Measurements from ENCODE around the gene RNPEPL1. TPM values are rescaled to one million over a fixed set of nuclear protein-coding genes. Genes with fewer than 3 reads are reported as not detected.

Gene RNPEPL1
- total RNA-seq, 2 experiments from 2014 or later: 39.1 to 40.5 TPM

DNA sequence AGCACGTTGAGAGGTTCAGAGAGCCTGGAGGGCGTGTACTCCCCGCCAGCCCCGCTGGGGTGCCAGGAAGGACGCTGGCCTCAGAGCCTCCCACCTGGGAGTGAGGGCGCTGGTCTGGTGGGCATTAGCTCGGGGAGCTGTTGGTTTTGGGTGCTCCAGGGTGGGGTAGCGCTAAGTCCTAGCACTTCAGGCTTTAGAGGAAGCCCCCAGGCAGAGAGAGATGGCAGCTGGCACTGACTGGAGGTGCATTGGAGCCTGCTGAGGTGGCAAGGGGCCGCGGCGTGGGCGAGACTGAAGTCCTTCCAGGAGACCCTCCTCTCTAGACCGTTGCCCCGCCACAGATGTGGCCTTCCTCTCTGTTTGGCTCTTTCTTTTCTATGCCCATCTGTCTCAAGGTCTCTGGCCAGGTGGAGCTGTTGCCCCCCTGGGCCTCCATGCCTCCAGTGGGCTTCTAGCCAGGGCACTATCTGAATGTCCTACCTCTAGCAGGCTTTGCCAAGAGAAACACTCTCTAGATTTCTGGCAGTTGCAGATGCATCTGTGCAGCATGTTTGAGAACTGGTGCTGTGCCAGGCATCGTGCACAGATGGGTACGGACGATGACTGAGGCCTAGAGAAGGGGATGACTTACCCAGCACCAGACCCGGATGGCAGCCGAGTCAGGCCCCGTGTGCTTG, 24.9 kb downstream of the RNPEPL1 start:
- peaks cover 11% of the 10 kb centered on the region for H3K4me1 Mint-ChIP-seq (ENCODE audit: low read depth)
- ATAC-seq (no peak), DNase-seq (no peak)
- no peaks in the 10 kb centered on the region for H3K27me3 Mint-ChIP-seq
- ChIA-PET POLR2A (interaction anchor here (1.1 kb wide), 1 partner anchor 28 kb away, joined by 3 read pairs; no protein-coding TSS in a partner anchor), CTCF (interaction anchor here (1.1 kb wide), 1 partner anchor 24 kb away, joined by 3 read pairs; the partner anchor contains the start of gene RNPEPL1)
- intact Hi-C loops (cut with micrococcal nuclease): no loop called here
- H3K36me3 Mint-ChIP-seq (ENCODE audit: low read depth): peaks cover 1% of the 10 kb centered on the region
- no peak overlapping the region for H3K4me3 Mint-ChIP-seq
- H3K9me3 Mint-ChIP-seq: no peaks in the 10 kb centered on the region
- H3K27ac Mint-ChIP-seq: no peak overlapping the region
- TF ChIP-seq, protein P1, sequence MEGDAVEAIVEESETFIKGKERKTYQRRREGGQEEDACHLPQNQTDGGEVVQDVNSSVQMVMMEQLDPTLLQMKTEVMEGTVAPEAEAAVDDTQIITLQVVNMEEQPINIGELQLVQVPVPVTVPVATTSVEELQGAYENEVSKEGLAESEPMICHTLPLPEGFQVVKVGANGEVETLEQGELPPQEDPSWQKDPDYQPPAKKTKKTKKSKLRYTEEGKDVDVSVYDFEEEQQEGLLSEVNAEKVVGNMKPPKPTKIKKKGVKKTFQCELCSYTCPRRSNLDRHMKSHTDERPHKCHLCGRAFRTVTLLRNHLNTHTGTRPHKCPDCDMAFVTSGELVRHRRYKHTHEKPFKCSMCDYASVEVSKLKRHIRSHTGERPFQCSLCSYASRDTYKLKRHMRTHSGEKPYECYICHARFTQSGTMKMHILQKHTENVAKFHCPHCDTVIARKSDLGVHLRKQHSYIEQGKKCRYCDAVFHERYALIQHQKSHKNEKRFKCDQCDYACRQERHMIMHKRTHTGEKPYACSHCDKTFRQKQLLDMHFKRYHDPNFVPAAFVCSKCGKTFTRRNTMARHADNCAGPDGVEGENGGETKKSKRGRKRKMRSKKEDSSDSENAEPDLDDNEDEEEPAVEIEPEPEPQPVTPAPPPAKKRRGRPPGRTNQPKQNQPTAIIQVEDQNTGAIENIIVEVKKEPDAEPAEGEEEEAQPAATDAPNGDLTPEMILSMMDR (IDR thresholded peaks at IDR 0.05): no peak

DNA sequence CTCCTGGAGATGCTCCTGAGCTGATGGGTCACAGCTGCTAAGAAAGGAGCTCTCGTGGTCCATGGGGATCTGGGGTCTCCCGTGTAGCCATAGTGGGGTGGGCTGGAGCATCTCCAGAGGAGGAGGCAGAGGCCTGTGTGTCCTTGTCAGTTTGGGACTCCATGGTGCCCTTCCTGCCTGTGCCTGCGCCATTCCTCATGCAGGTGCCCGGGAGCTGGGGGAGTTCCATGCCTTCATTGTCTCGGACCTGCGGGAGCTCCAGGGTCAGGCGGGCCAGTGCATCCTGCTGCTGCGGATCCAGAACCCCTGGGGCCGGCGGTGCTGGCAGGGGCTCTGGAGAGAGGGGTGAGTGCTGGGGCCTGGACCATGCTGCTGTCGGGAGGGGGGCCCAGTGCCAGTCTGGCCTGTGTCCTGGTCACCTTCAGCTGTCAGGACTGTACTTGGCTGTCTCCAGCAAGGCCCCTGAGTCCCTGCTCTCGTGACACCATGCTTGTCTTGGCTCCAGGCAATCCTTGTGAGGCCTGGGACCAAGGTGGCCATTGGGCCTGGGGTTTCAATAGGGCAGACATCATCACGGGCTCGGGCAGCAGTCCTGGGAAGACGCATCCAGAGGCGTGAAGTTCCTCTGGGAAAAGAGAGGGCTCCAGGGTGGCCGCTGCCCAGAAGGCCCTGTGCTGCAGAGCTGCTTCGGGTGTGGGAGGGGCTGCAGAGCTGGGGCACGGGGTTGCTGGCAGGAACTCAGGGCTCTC, 25.6 kb downstream of the RNPEPL1 start:
- H3K36me3 Mint-ChIP-seq (ENCODE audit: low read depth): peaks cover 1% of the 10 kb centered on the region
- ChIA-PET CTCF (interaction anchor here (1.0 to 1.1 kb wide), 2 partner anchors 14 to 25 kb away, joined by 3 read pairs; partner anchors contain the start of gene RNPEPL1), POLR2A (interaction anchor here (1.1 kb wide), 2 partner anchors 13 to 28 kb away, joined by 3 read pairs; no protein-coding TSS in a partner anchor)
- H3K4me3 Mint-ChIP-seq: no peak overlapping the region
- peaks cover 3% of the 10 kb centered on the region for H3K4me1 Mint-ChIP-seq (ENCODE audit: low read depth)
- intact Hi-C loops (cut with micrococcal nuclease): no loop called here
- TF ChIP-seq, protein P1 (IDR thresholded peaks at IDR 0.05): no peak
- H3K9me3 Mint-ChIP-seq: no peaks in the 10 kb centered on the region
- DNase-seq: no peak
- no peaks in the 10 kb centered on the region for H3K27me3 Mint-ChIP-seq
- ATAC-seq: no peak
- no peak overlapping the region for H3K27ac Mint-ChIP-seq

DNA sequence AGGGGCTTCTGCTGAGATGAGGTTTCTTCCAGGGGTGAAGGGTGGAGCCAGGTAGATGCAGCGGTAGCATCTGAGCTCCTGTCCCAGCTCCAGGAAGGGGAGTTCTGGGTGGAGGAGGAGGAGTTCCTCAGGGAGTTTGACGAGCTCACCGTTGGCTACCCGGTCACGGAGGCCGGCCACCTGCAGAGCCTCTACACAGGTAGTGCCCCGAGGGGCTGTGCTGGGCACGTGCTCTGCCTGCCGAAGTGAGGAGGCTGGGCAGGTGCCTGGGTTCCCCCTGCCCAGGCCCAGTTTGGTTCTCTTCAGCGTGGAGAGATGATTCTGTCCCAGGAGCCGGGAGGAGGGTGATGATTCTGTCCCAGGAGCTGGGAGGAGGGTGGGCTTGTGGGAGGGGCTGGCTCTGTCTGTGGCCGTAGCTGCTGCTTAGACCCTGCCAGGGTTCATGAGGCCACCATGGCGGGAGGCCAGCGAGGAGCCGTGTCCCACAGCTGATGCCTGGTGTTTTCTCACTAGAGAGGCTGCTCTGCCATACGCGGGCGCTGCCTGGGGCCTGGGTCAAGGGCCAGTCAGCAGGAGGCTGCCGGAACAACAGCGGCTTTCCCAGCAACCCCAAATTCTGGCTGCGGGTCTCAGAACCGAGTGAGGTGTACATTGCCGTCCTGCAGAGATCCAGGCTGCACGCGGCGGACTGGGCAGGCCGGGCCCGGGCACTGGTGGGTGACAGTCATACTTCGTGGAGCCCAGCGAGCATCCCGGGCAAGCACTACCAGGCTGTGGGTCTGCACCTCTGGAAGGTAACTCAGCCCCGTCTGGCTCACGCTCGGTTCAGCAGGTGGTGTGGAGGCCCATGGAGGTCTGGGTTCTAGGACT, 26.5 kb downstream of the RNPEPL1 start:
- TF ChIP-seq, protein P1 (IDR thresholded peaks at IDR 0.05): no peak
- DNase-seq (no peak), ATAC-seq (no peak)
- intact Hi-C loops (cut with micrococcal nuclease): no loop called here
- no peak overlapping the region for H3K4me3 Mint-ChIP-seq
- H3K36me3 Mint-ChIP-seq (ENCODE audit: low read depth): peaks cover 1% of the 10 kb centered on the region
- H3K4me1 Mint-ChIP-seq (ENCODE audit: low read depth): no peaks in the 10 kb centered on the region
- H3K9me3 Mint-ChIP-seq: no peaks in the 10 kb centered on the region
- ChIA-PET POLR2A (interaction anchor here (1.0 to 1.1 kb wide), 2 partner anchors 9 to 12 kb away, joined by 3 read pairs; partner anchors contain the start of gene CAPN10), CTCF (interaction anchor here (0.6 to 1.5 kb wide), 4 partner anchors 11 to 26 kb away, joined by 3 read pairs; partner anchors contain the start of gene RNPEPL1)
- H3K27ac Mint-ChIP-seq: no peak overlapping the region
- H3K27me3 Mint-ChIP-seq: no peaks in the 10 kb centered on the region

DNA sequence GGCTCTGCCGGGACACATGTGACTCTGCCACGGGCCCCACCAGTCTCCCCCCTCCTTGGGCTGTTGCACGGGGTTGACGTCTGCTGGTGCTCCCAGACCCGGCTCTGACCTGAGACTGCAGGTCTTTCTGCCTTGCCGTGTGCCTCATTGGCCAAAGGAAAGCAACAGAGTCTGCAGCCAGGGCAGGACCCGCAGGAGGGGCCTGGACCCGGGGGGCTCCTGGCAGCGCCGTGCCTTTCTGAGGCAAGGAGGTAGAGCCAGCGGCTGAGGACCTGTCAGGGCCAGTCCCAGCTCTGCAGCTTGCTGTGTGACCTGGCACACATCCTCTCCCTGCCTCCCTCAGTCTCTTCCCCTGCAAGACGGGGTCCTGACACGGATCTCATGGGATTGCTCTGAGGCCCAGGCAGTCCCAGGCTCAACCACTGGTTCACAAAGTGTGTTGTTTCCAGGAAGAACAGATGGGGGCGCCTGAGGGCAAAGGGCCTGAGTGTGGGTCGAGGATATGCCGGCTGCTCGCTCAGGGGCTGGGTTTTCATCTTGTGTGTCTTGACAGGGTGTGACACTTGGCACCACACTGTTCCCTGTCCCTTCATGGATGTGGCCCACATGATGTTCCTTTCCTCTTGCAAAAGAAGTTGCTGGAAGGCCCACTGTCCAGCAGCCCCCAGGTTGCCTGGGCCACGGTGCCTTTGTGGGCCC, 27.2 kb downstream of the RNPEPL1 start:
- peak; percentile 93 for ATAC-seq
- Mint-ChIP-seq H3K9me3 (no peaks in the 10 kb centered on the region), H3K27ac (no peak overlapping the region), H3K36me3 (ENCODE audit: low read depth) (peaks cover 1% of the 10 kb centered on the region), H3K4me1 (ENCODE audit: low read depth) (no peaks in the 10 kb centered on the region), H3K27me3 (no peaks in the 10 kb centered on the region), H3K4me3 (no peak overlapping the region)
- TF ChIP-seq, protein P1 (IDR thresholded peaks at IDR 0.05): peak; percentile 62
- POLR2A ChIA-PET: interaction anchor here (1.0 kb wide), 1 partner anchor 9 kb away, joined by 3 read pairs; the partner anchor contains the start of gene CAPN10
- CTCF ChIA-PET: interaction anchor here (0.6 to 1.5 kb wide), 3 partner anchors 10 to 75 kb away, joined by 3 read pairs; no protein-coding TSS in a partner anchor
- peak; percentile 66 for DNase-seq
- intact Hi-C loops (cut with micrococcal nuclease): no loop called here
